ENCODE measurements around the gene TIGD4.

GRCh38 chr4:152738827-152739226, 40.7 kb downstream of the TIGD4 start:
- no peak for TF ChIP-seq MAX (IDR thresholded peaks at IDR 0.05)
- TF ChIP-seq TCF12 (IDR thresholded peaks at IDR 0.05; ENCODE audit: low read depth): no peak
- no peak for TF ChIP-seq CREB1 (IDR thresholded peaks at IDR 0.05; ENCODE audit: low read depth)
- no peak for TF ChIP-seq REST (IDR thresholded peaks at IDR 0.05; ENCODE audit: low read depth)
- TF ChIP-seq EP300 (IDR thresholded peaks at IDR 0.05; ENCODE audit: borderline replicate concordance): no peak
- no peak for TF ChIP-seq CEBPB (IDR thresholded peaks at IDR 0.05)
- no peak for TF ChIP-seq TEAD4 (IDR thresholded peaks at IDR 0.05)
- TF ChIP-seq TAF1 (IDR thresholded peaks at IDR 0.05; ENCODE audit: low read depth): no peak
- TF ChIP-seq EGR1 (IDR thresholded peaks at IDR 0.05): no peak
- TF ChIP-seq USF1 (IDR thresholded peaks at IDR 0.05): no peak
- no peak for TF ChIP-seq YY1 (IDR thresholded peaks at IDR 0.05; ENCODE audit: low read depth)
- TF ChIP-seq RAD21 (IDR thresholded peaks at IDR 0.05; ENCODE audit: low read depth): no peak
